GM21737 (cell line): ENCODE measurements around the gene EPB41L4B.

Source experiments
- ATAC-seq: cut with Tn5 transposase; IDR thresholded peaks from one replicate; pipeline ENCODE4 v1.9.1; 2021; ENCODE audit warnings: mild to moderate bottlenecking, moderate library complexity; ENCODE audit not compliant: unreplicated experiment

The EPB41L4B gene

GRCh38 chr9:109205526-109205925 is 115.3 kb downstream of the EPB41L4B start:
- no peak for ATAC-seq

- ATAC-seq, result no peak
These were observed 117.0 kb downstream of the EPB41L4B start for GRCh38 chr9:109203761-109204360.

GRCh38 chr9:109199676-109200075 is 121.2 kb downstream of the EPB41L4B start:
- no peak for ATAC-seq

GRCh38 chr9:109198736-109199382 is 122.0 kb downstream of the EPB41L4B start:
- no peak for ATAC-seq

- ATAC-seq, result no peak
These were observed 126.8 kb downstream of the EPB41L4B start for GRCh38 chr9:109193974-109194556.

GRCh38 chr9:109192732-109193361 is 128.0 kb downstream of the EPB41L4B start:
- no peak for ATAC-seq

GRCh38 chr9:109191746-109192145 is 129.1 kb downstream of the EPB41L4B start:
- no peak for ATAC-seq

GRCh38 chr9:109190151-109190550 is 130.7 kb downstream of the EPB41L4B start:
- no peak for ATAC-seq

- ATAC-seq, result no peak
These were observed 133.9 kb downstream of the EPB41L4B start for GRCh38 chr9:109186857-109187520.

- ATAC-seq, result no peak
These were observed 137.7 kb downstream of the EPB41L4B start for GRCh38 chr9:109182940-109183798.

- no peak for ATAC-seq
These were observed 138.3 kb downstream of the EPB41L4B start for GRCh38 chr9:109182550-109182939.

- ATAC-seq, result peak; percentile 47
These were observed 139.6 kb downstream of the EPB41L4B start for GRCh38 chr9:109181284-109181683.

- ATAC-seq, result no peak
These were observed 140.9 kb downstream of the EPB41L4B start for GRCh38 chr9:109179801-109180523.

- no peak for ATAC-seq
These were observed 143.9 kb downstream of the EPB41L4B start for GRCh38 chr9:109176963-109177362.

GRCh38 chr9:109176386-109176785 is 144.5 kb downstream of the EPB41L4B start:
- ATAC-seq, result no peak

- ATAC-seq, result no peak
These were observed 147.9 kb downstream of the EPB41L4B start for GRCh38 chr9:109172935-109173334.

GRCh38 chr9:109171926-109172325 is 148.9 kb downstream of the EPB41L4B start:
- no peak for ATAC-seq

GRCh38 chr9:109168170-109168569 is 152.7 kb downstream of the EPB41L4B start:
- no peak for ATAC-seq

- no peak for ATAC-seq
These were observed 153.1 kb downstream of the EPB41L4B start for GRCh38 chr9:109167716-109168115.
